ENCODE data around the gene CLTRN.

DNA sequence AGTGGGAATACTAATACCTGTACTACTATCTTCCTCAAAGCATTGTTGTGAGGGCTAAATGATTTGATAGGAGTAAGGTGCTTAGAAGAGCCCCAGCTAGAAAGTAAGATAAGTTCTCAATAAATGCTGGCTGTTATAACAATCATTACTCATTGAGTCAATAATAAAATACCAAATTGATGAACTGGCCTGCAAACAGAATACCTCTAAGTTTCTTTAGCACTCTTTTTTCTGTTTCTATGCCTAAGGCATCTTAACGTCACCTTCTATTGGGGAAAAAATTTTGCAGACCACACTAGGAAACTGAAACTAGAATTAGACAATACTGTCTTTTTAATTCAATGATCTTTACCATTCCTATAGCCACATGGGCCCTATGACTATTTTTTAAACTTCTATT lies 1.2 kb downstream of the CLTRN start:
- no peak for TF ChIP-seq POLR2AphosphoS5 (IDR thresholded peaks at IDR 0.05)
- TF ChIP-seq, protein P1, sequence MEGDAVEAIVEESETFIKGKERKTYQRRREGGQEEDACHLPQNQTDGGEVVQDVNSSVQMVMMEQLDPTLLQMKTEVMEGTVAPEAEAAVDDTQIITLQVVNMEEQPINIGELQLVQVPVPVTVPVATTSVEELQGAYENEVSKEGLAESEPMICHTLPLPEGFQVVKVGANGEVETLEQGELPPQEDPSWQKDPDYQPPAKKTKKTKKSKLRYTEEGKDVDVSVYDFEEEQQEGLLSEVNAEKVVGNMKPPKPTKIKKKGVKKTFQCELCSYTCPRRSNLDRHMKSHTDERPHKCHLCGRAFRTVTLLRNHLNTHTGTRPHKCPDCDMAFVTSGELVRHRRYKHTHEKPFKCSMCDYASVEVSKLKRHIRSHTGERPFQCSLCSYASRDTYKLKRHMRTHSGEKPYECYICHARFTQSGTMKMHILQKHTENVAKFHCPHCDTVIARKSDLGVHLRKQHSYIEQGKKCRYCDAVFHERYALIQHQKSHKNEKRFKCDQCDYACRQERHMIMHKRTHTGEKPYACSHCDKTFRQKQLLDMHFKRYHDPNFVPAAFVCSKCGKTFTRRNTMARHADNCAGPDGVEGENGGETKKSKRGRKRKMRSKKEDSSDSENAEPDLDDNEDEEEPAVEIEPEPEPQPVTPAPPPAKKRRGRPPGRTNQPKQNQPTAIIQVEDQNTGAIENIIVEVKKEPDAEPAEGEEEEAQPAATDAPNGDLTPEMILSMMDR (IDR thresholded peaks at IDR 0.05) = no peak

All from upper lobe of left lung (tissue), 4 donors.